ENCODE measurements around the gene SETD3. TPM values are rescaled to one million over a fixed set of nuclear protein-coding genes. Genes with fewer than 3 reads are reported as not detected.

The SETD3 gene
- total and polyA plus RNA-seq, 10 of the 15 experiments (the other 5 are each of a cell fraction or from before 2014, with no cell fraction given): 11.3 to 44.2 (median 36.5) TPM

GRCh38 chr14:99509871-99510555 is 29.4 kb upstream of the SETD3 start (continued):
- no peak for TF ChIP-seq USF2 (IDR thresholded peaks at IDR 0.05; ENCODE audit: borderline replicate concordance, low read depth, low read length)
- TF ChIP-seq SUPT20H (IDR thresholded peaks at IDR 0.05; ENCODE audit: borderline replicate concordance, control insufficient read depth, low read depth, low read length): no peak
- TF ChIP-seq TARDBP (IDR thresholded peaks at IDR 0.05; ENCODE audit: borderline replicate concordance): no peak
- no peak for TF ChIP-seq NR2C2 (IDR thresholded peaks at IDR 0.05; ENCODE audit: borderline replicate concordance, control insufficient read depth, insufficient read length, low read depth)
- no peak for TF ChIP-seq RBBP5 (conservative IDR thresholded peaks at IDR 0.05)
- TF ChIP-seq ZZZ3 (IDR thresholded peaks at IDR 0.05; ENCODE audit: control insufficient read depth, insufficient read length, low read depth): no peak
- no peak for TF ChIP-seq MTA2 (IDR thresholded peaks at IDR 0.05; ENCODE audit: low read depth)
- no peak for TF ChIP-seq RFX5 (IDR thresholded peaks at IDR 0.05; ENCODE audit: low read depth, low read length)
- TF ChIP-seq ZNF24 (IDR thresholded peaks at IDR 0.05): no peak

- DNase-seq (ENCODE audit: low read depth, low spot score) (no peak), FAIRE-seq (no peak), ATAC-seq (no peak)
- no peak overlapping the region for H3K9ac ChIP-seq (ENCODE audit: control insufficient read depth, insufficient read depth, low read length)
- H3K36me3 ChIP-seq (ENCODE audit: control insufficient read depth in 2 of 2, insufficient read depth in 2 of 2, low read length in 1 of 2): peaks cover 33 to 45% of the 10 kb centered on the region in 2 experiments
- H3K9me3 ChIP-seq (replicated peaks; ENCODE audit: control insufficient read depth, insufficient read depth, low read length): no peaks in the 10 kb centered on the region
- no peak overlapping the region for H3K4me2 ChIP-seq (ENCODE audit: control insufficient read depth, insufficient read depth)
- in situ Hi-C loops (cut with MboI): no loop called here
- no peaks in the 10 kb centered on the region for H3K27me3 ChIP-seq (replicated peaks in 1 of 2; ENCODE audit: control insufficient read depth in 2 of 2, insufficient read depth in 2 of 2, low read length in 1 of 2)
- RAD21 ChIA-PET (ENCODE audit: unreplicated experiment): no interaction called here
- POLR2A ChIA-PET: no interaction called here
- H3K27ac ChIP-seq (ENCODE audit: control insufficient read depth, insufficient read depth): no peak overlapping the region
- intact Hi-C loops (cut with micrococcal nuclease; ENCODE audit: unreplicated experiment): no loop called here
- WGBS (ENCODE audit: insufficient coverage, insufficient replicate concordance, low lambda C conversion rate, missing lambda C conversion rate): 97% methylated on average over 23 of the region's 23 CpGs
- H3K79me2 ChIP-seq (ENCODE audit: control insufficient read depth, insufficient read depth, low read length): no peaks in the 10 kb centered on the region
- CTCF ChIA-PET: no interaction called here
- BruUV-seq (replicated peaks): no TSS peak
- SMC1A ChIA-PET (ENCODE audit: uncharacterized antibody, unreplicated experiment): no interaction called here
- no peak overlapping the region for H2AFZ ChIP-seq (ENCODE audit: control insufficient read depth, low read depth, low read length)
- no peaks in the 10 kb centered on the region for H3K4me1 ChIP-seq (ENCODE audit: control insufficient read depth, insufficient read depth, low read length)
- no peaks in the 10 kb centered on the region for H4K20me1 ChIP-seq (ENCODE audit: control insufficient read depth, insufficient read depth)
- no peak overlapping the region for H3K4me3 ChIP-seq
- TF ChIP-seq ZBTB11 (CRISPR knock-in tag; IDR thresholded peaks at IDR 0.05) (no peak), E4F1 (IDR thresholded peaks at IDR 0.05; ENCODE audit: borderline replicate concordance, partially characterized antibody) (no peak), POLR2A (IDR thresholded peaks at IDR 0.05; ENCODE audit: low read depth, low read length) (0 out of 2 replicates have a peak, but pooled peaks have one; percentile 12), HDAC6 (IDR thresholded peaks at IDR 0.05; ENCODE audit: unreplicated experiment) (no peak), WRNIP1 (IDR thresholded peaks at IDR 0.05; ENCODE audit: borderline replicate concordance, low read depth, low read length) (no peak), ATF3 (IDR thresholded peaks at IDR 0.05; ENCODE audit: borderline replicate concordance, extremely low read depth, low read depth, low read length) (no peak)
Measured at GRCh38 chr14:99508896-99509629, 28.4 kb upstream of the SETD3 start.

All from GM12878 (cell line).